ENCODE results near the gene RECQL5.

Gene RECQL5

GRCh38 chr17:75665981-75666380 lies 973 bp downstream of the RECQL5 start:
- FAIRE-seq (no peak), DNase-seq (ENCODE audit: insufficient read length) (no peak)
- TF ChIP-seq POLR2AphosphoS5 (IDR thresholded peaks at IDR 0.05; ENCODE audit: low read depth, low read length) (no peak), TAF1 (IDR thresholded peaks at IDR 0.05; ENCODE audit: borderline replicate concordance, low read depth, low read length) (no peak), POLR2A (IDR thresholded peaks at IDR 0.05; ENCODE audit: low read depth, low read length) (no peak)

- FAIRE-seq, result peak; percentile 81
- no peak for DNase-seq (ENCODE audit: insufficient read length)
- TF ChIP-seq POLR2AphosphoS5 (IDR thresholded peaks at IDR 0.05; ENCODE audit: low read depth, low read length), result peak; percentile 46; the same call in 1 of the 2 replicates
- TF ChIP-seq POLR2A (IDR thresholded peaks at IDR 0.05; ENCODE audit: low read depth, low read length), result no peak
- TF ChIP-seq TAF1 (IDR thresholded peaks at IDR 0.05; ENCODE audit: borderline replicate concordance, low read depth, low read length), result no peak
Observed at GRCh38 chr17:75664099-75664549, 2.8 kb downstream of the RECQL5 start.

GRCh38 chr17:75662511-75662910 lies 4.4 kb downstream of the RECQL5 start:
- FAIRE-seq (no peak), DNase-seq (ENCODE audit: insufficient read length) (no peak)
- TF ChIP-seq TAF1 (IDR thresholded peaks at IDR 0.05; ENCODE audit: borderline replicate concordance, low read depth, low read length) (no peak), POLR2A (IDR thresholded peaks at IDR 0.05; ENCODE audit: low read depth, low read length) (no peak), POLR2AphosphoS5 (IDR thresholded peaks at IDR 0.05; ENCODE audit: low read depth, low read length) (no peak)

GRCh38 chr17:75661531-75661930 lies 5.4 kb downstream of the RECQL5 start:
- TF ChIP-seq TAF1 (IDR thresholded peaks at IDR 0.05; ENCODE audit: borderline replicate concordance, low read depth, low read length) (no peak), POLR2A (IDR thresholded peaks at IDR 0.05; ENCODE audit: low read depth, low read length) (no peak), POLR2AphosphoS5 (IDR thresholded peaks at IDR 0.05; ENCODE audit: low read depth, low read length) (no peak)
- FAIRE-seq (no peak), DNase-seq (ENCODE audit: insufficient read length) (no peak)

GRCh38 chr17:75658237-75658636 lies 8.7 kb downstream of the RECQL5 start:
- DNase-seq (ENCODE audit: insufficient read length) (no peak), FAIRE-seq (no peak)
- TF ChIP-seq POLR2AphosphoS5 (IDR thresholded peaks at IDR 0.05; ENCODE audit: low read depth, low read length), result no peak
- no peak for TF ChIP-seq POLR2A (IDR thresholded peaks at IDR 0.05; ENCODE audit: low read depth, low read length)
- TF ChIP-seq TAF1 (IDR thresholded peaks at IDR 0.05; ENCODE audit: borderline replicate concordance, low read depth, low read length), result no peak

- FAIRE-seq (no peak), DNase-seq (ENCODE audit: insufficient read length) (no peak)
- no peak for TF ChIP-seq TAF1 (IDR thresholded peaks at IDR 0.05; ENCODE audit: borderline replicate concordance, low read depth, low read length)
- TF ChIP-seq POLR2A (IDR thresholded peaks at IDR 0.05; ENCODE audit: low read depth, low read length), result no peak
- no peak for TF ChIP-seq POLR2AphosphoS5 (IDR thresholded peaks at IDR 0.05; ENCODE audit: low read depth, low read length)
Observed at GRCh38 chr17:75654176-75654575, 12.8 kb downstream of the RECQL5 start.

GRCh38 chr17:75652934-75653549 lies 13.9 kb downstream of the RECQL5 start:
- FAIRE-seq (peak; percentile 73), DNase-seq (ENCODE audit: insufficient read length) (no peak)
- TF ChIP-seq POLR2AphosphoS5 (IDR thresholded peaks at IDR 0.05; ENCODE audit: low read depth, low read length), result no peak
- TF ChIP-seq POLR2A (IDR thresholded peaks at IDR 0.05; ENCODE audit: low read depth, low read length), result no peak
- TF ChIP-seq TAF1 (IDR thresholded peaks at IDR 0.05; ENCODE audit: borderline replicate concordance, low read depth, low read length), result no peak

GRCh38 chr17:75652341-75652740 lies 14.6 kb downstream of the RECQL5 start:
- TF ChIP-seq TAF1 (IDR thresholded peaks at IDR 0.05; ENCODE audit: borderline replicate concordance, low read depth, low read length) (no peak), POLR2AphosphoS5 (IDR thresholded peaks at IDR 0.05; ENCODE audit: low read depth, low read length) (no peak), POLR2A (IDR thresholded peaks at IDR 0.05; ENCODE audit: low read depth, low read length) (no peak)
- DNase-seq (ENCODE audit: insufficient read length) (no peak), FAIRE-seq (no peak)

GRCh38 chr17:75650874-75651273 lies 16.1 kb downstream of the RECQL5 start:
- TF ChIP-seq POLR2AphosphoS5 (IDR thresholded peaks at IDR 0.05; ENCODE audit: low read depth, low read length), result no peak
- DNase-seq (ENCODE audit: insufficient read length) (no peak), FAIRE-seq (no peak)

GRCh38 chr17:75649687-75650086 lies 17.3 kb downstream of the RECQL5 start:
- TF ChIP-seq POLR2A (IDR thresholded peaks at IDR 0.05; ENCODE audit: low read depth, low read length) (no peak), TAF1 (IDR thresholded peaks at IDR 0.05; ENCODE audit: borderline replicate concordance, low read depth, low read length) (no peak), POLR2AphosphoS5 (IDR thresholded peaks at IDR 0.05; ENCODE audit: low read depth, low read length) (no peak)
- DNase-seq (ENCODE audit: insufficient read length) (no peak), FAIRE-seq (no peak)

- no peak for FAIRE-seq
- DNase-seq (ENCODE audit: insufficient read length), result no peak
- TF ChIP-seq POLR2AphosphoS5 (IDR thresholded peaks at IDR 0.05; ENCODE audit: low read depth, low read length) (no peak), POLR2A (IDR thresholded peaks at IDR 0.05; ENCODE audit: low read depth, low read length) (no peak), TAF1 (IDR thresholded peaks at IDR 0.05; ENCODE audit: borderline replicate concordance, low read depth, low read length) (no peak)
Observed at GRCh38 chr17:75647921-75648320, 19.0 kb downstream of the RECQL5 start.

GRCh38 chr17:75647061-75647460 lies 19.9 kb downstream of the RECQL5 start:
- FAIRE-seq (no peak), DNase-seq (ENCODE audit: insufficient read length) (no peak)
- no peak for TF ChIP-seq TAF1 (IDR thresholded peaks at IDR 0.05; ENCODE audit: borderline replicate concordance, low read depth, low read length)
- no peak for TF ChIP-seq POLR2A (IDR thresholded peaks at IDR 0.05; ENCODE audit: low read depth, low read length)
- TF ChIP-seq POLR2AphosphoS5 (IDR thresholded peaks at IDR 0.05; ENCODE audit: low read depth, low read length), result no peak

All from GM12892 (cell line).